ENCODE measurements around the gene CSMD2.

CSMD2 gene

GRCh38 chr1:34075576-34075975 is 89.5 kb downstream of the CSMD2 start:
- ChIA-PET POLR2A (no interaction called here), CTCF (no interaction called here)
- TF ChIP-seq FOXK2 (IDR thresholded peaks at IDR 0.05) (no peak), HDGF (IDR thresholded peaks at IDR 0.05; ENCODE audit: borderline replicate concordance) (no peak), NFRKB (IDR thresholded peaks at IDR 0.05) (no peak), LEF1 (IDR thresholded peaks at IDR 0.05; ENCODE audit: borderline replicate concordance) (no peak), ELF4 (IDR thresholded peaks at IDR 0.05) (no peak), ARNT (IDR thresholded peaks at IDR 0.05) (no peak), FOXA1 (IDR thresholded peaks at IDR 0.05) (no peak)
- no peak for DNase-seq (ENCODE audit: extremely low spot score)

- TF ChIP-seq ELF4 (IDR thresholded peaks at IDR 0.05) (no peak), BHLHE40 (IDR thresholded peaks at IDR 0.05; ENCODE audit: borderline replicate concordance) (no peak), SP1 (IDR thresholded peaks at IDR 0.05) (no peak), FOXA1 (IDR thresholded peaks at IDR 0.05) (no peak), LEF1 (IDR thresholded peaks at IDR 0.05; ENCODE audit: borderline replicate concordance) (no peak), FOXK2 (IDR thresholded peaks at IDR 0.05) (no peak)
- CTCF ChIA-PET = no interaction called here
- POLR2A ChIA-PET = no interaction called here
- DNase-seq (ENCODE audit: extremely low spot score) = no peak
These were observed 91.9 kb downstream of the CSMD2 start for GRCh38 chr1:34073028-34073695.

GRCh38 chr1:34070201-34070836 is 94.7 kb downstream of the CSMD2 start:
- no peak for TF ChIP-seq FOXM1 (IDR thresholded peaks at IDR 0.05; ENCODE audit: borderline replicate concordance)
- no peak for TF ChIP-seq CTBP1 (IDR thresholded peaks at IDR 0.05; ENCODE audit: borderline replicate concordance)
- TF ChIP-seq ZNF384 (IDR thresholded peaks at IDR 0.05) = no peak
- ChIA-PET POLR2A (no interaction called here), CTCF (no interaction called here)
- no peak for DNase-seq (ENCODE audit: extremely low spot score)

GRCh38 chr1:34066981-34067603 is 97.9 kb downstream of the CSMD2 start:
- TF ChIP-seq SP1 (IDR thresholded peaks at IDR 0.05) = no peak
- no peak for TF ChIP-seq ELF4 (IDR thresholded peaks at IDR 0.05)
- no peak for TF ChIP-seq PKNOX1 (IDR thresholded peaks at IDR 0.05)
- TF ChIP-seq BHLHE40 (IDR thresholded peaks at IDR 0.05; ENCODE audit: borderline replicate concordance) = no peak
- no peak for TF ChIP-seq FOXM1 (IDR thresholded peaks at IDR 0.05; ENCODE audit: borderline replicate concordance)
- TF ChIP-seq CTBP1 (IDR thresholded peaks at IDR 0.05; ENCODE audit: borderline replicate concordance) = no peak
- TF ChIP-seq L3MBTL2 (conservative IDR thresholded peaks at IDR 0.05) = no peak
- TF ChIP-seq NFRKB (IDR thresholded peaks at IDR 0.05) = no peak
- TF ChIP-seq SUZ12 (IDR thresholded peaks at IDR 0.05) = no peak
- no peak for TF ChIP-seq FOXK2 (IDR thresholded peaks at IDR 0.05)
- no peak for TF ChIP-seq FOXA1 (IDR thresholded peaks at IDR 0.05)
- TF ChIP-seq ZNF384 (IDR thresholded peaks at IDR 0.05) = no peak
- no peak for TF ChIP-seq TARDBP (IDR thresholded peaks at IDR 0.05)
- no peak for TF ChIP-seq LEF1 (IDR thresholded peaks at IDR 0.05; ENCODE audit: borderline replicate concordance)
- CTCF ChIA-PET = no interaction called here
- POLR2A ChIA-PET = no interaction called here
- DNase-seq (ENCODE audit: extremely low spot score) = no peak

GRCh38 chr1:34066166-34066565 is 98.9 kb downstream of the CSMD2 start:
- POLR2A ChIA-PET = no interaction called here

GRCh38 chr1:34065498-34065897 is 99.5 kb downstream of the CSMD2 start:
- ChIA-PET POLR2A (no interaction called here), CTCF (no interaction called here)
- no peak for DNase-seq (ENCODE audit: extremely low spot score)
- TF ChIP-seq LEF1 (IDR thresholded peaks at IDR 0.05; ENCODE audit: borderline replicate concordance) = no peak
- no peak for TF ChIP-seq ZNF384 (IDR thresholded peaks at IDR 0.05)
- no peak for TF ChIP-seq BHLHE40 (IDR thresholded peaks at IDR 0.05; ENCODE audit: borderline replicate concordance)
- no peak for TF ChIP-seq ARNT (IDR thresholded peaks at IDR 0.05)
- TF ChIP-seq FOXA1 (IDR thresholded peaks at IDR 0.05) = no peak
- TF ChIP-seq HDGF (IDR thresholded peaks at IDR 0.05; ENCODE audit: borderline replicate concordance) = no peak

More at GRCh38 chr1:34066166-34066565, 98.9 kb downstream of the CSMD2 start:
- no peak for DNase-seq (ENCODE audit: extremely low spot score)
- TF ChIP-seq SP1 (IDR thresholded peaks at IDR 0.05) = no peak
- TF ChIP-seq FOXM1 (IDR thresholded peaks at IDR 0.05; ENCODE audit: borderline replicate concordance) = no peak
- TF ChIP-seq FOXA1 (IDR thresholded peaks at IDR 0.05) = no peak
- TF ChIP-seq ZNF384 (IDR thresholded peaks at IDR 0.05) = no peak
- no peak for TF ChIP-seq L3MBTL2 (conservative IDR thresholded peaks at IDR 0.05)
- TF ChIP-seq ARNT (IDR thresholded peaks at IDR 0.05) = no peak
- no peak for TF ChIP-seq PKNOX1 (IDR thresholded peaks at IDR 0.05)
- no peak for TF ChIP-seq CTBP1 (IDR thresholded peaks at IDR 0.05; ENCODE audit: borderline replicate concordance)
- TF ChIP-seq FOXK2 (IDR thresholded peaks at IDR 0.05) = no peak
- no peak for TF ChIP-seq ELF4 (IDR thresholded peaks at IDR 0.05)
- TF ChIP-seq LEF1 (IDR thresholded peaks at IDR 0.05; ENCODE audit: borderline replicate concordance) = no peak
- TF ChIP-seq NFRKB (IDR thresholded peaks at IDR 0.05) = no peak
- CTCF ChIA-PET = no interaction called here

GRCh38 chr1:34060901-34061415 is 104.1 kb downstream of the CSMD2 start:
- TF ChIP-seq PKNOX1 (IDR thresholded peaks at IDR 0.05) (no peak), ELF4 (IDR thresholded peaks at IDR 0.05) (no peak), FOXK2 (IDR thresholded peaks at IDR 0.05) (no peak), LEF1 (IDR thresholded peaks at IDR 0.05; ENCODE audit: borderline replicate concordance) (no peak), TARDBP (IDR thresholded peaks at IDR 0.05) (no peak), BHLHE40 (IDR thresholded peaks at IDR 0.05; ENCODE audit: borderline replicate concordance) (no peak), SP1 (IDR thresholded peaks at IDR 0.05) (no peak), SUZ12 (IDR thresholded peaks at IDR 0.05) (no peak), HDGF (IDR thresholded peaks at IDR 0.05; ENCODE audit: borderline replicate concordance) (no peak), FOXA1 (IDR thresholded peaks at IDR 0.05) (no peak), ZNF384 (IDR thresholded peaks at IDR 0.05) (no peak), ARNT (IDR thresholded peaks at IDR 0.05) (no peak), FOXM1 (IDR thresholded peaks at IDR 0.05; ENCODE audit: borderline replicate concordance) (no peak), L3MBTL2 (conservative IDR thresholded peaks at IDR 0.05) (no peak), NFRKB (IDR thresholded peaks at IDR 0.05) (no peak)
- ChIA-PET POLR2A (no interaction called here), CTCF (no interaction called here)
- DNase-seq (ENCODE audit: extremely low spot score) = no peak

All from HEK293T (cell line).